ENCODE measurements around the gene CRTAC1. TPM values are rescaled to one million over a fixed set of nuclear protein-coding genes. Genes with fewer than 3 reads are reported as not detected.
A peak's percentile ranks its signal among the peaks of the same experiment; 100 is the strongest.

CRTAC1 gene
- total and polyA plus RNA-seq, 2 experiments from 2014 or later: 0.47 to 1.2 TPM

DNA sequence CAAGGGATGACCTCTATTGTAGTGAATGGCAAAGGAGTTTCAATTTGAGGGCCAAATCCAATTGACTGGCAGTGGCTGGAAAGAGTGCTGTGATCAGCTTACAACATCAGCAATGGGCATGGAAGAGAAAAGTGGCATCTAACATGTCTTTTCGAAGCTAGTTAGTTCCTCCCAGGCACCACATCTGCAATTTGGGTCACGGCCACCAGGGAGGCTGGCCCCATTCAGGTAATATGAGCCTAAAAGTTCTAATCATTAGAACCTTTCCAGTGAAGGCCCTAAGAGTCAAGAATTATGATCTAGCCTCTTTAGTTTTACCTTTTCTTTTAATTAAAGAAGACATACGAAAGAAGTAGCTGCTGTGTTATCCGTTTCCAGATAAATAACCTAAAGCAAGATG, 17.3 kb downstream of the CRTAC1 start:
- peak; percentile 69 for ATAC-seq
- no peaks in the 10 kb centered on the region for H3K27me3 ChIP-seq (ENCODE audit: insufficient read depth)
- H3K27ac ChIP-seq (ENCODE audit: low read depth): no peak overlapping the region
- H3K79me2 ChIP-seq (replicated peaks; ENCODE audit: insufficient read depth): no peaks in the 10 kb centered on the region
- no peak overlapping the region for H3K4me3 Mint-ChIP-seq
- no peaks in the 10 kb centered on the region for H3K9me2 ChIP-seq (ENCODE audit: insufficient read depth)
- DNase-seq (ENCODE audit: low spot score): peak; percentile 47
- no peak overlapping the region for H3K4me3 ChIP-seq
- H3K9me3 Mint-ChIP-seq: no peaks in the 10 kb centered on the region
- H3F3A ChIP-seq (replicated peaks; ENCODE audit: low read depth): no peaks in the 10 kb centered on the region
- no peak overlapping the region for H2AFZ ChIP-seq
- H4K20me1 ChIP-seq (replicated peaks; ENCODE audit: insufficient read depth): no peaks in the 10 kb centered on the region; the same call in 1 of the 2 replicates
- H3K4me1 Mint-ChIP-seq: peaks cover 29% of the 10 kb centered on the region
- H3K27ac Mint-ChIP-seq: no peak overlapping the region
- no peak for TF ChIP-seq STAT1 (IDR thresholded peaks at IDR 0.05; ENCODE audit: unreplicated experiment)
- TF ChIP-seq, protein P1, sequence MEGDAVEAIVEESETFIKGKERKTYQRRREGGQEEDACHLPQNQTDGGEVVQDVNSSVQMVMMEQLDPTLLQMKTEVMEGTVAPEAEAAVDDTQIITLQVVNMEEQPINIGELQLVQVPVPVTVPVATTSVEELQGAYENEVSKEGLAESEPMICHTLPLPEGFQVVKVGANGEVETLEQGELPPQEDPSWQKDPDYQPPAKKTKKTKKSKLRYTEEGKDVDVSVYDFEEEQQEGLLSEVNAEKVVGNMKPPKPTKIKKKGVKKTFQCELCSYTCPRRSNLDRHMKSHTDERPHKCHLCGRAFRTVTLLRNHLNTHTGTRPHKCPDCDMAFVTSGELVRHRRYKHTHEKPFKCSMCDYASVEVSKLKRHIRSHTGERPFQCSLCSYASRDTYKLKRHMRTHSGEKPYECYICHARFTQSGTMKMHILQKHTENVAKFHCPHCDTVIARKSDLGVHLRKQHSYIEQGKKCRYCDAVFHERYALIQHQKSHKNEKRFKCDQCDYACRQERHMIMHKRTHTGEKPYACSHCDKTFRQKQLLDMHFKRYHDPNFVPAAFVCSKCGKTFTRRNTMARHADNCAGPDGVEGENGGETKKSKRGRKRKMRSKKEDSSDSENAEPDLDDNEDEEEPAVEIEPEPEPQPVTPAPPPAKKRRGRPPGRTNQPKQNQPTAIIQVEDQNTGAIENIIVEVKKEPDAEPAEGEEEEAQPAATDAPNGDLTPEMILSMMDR (conservative IDR thresholded peaks at IDR 0.05; ENCODE audit: low read depth in 2 of 2): peak; percentile 16 to 47; a peak in 3 of 4 replicates
- H3K4me2 ChIP-seq: no peak overlapping the region
- H3K27me3 Mint-ChIP-seq (ENCODE audit: insufficient read depth, low read depth, poor library complexity): peaks cover 6% of the 10 kb centered on the region
- no peaks in the 10 kb centered on the region; the same call in 1 of the 2 replicates for H3K4me1 ChIP-seq (ENCODE audit: insufficient read depth)
- H3K36me3 ChIP-seq (ENCODE audit: insufficient read depth): no peaks in the 10 kb centered on the region
- no peaks in the 10 kb centered on the region for H3K36me3 Mint-ChIP-seq (ENCODE audit: low read depth)

DNA sequence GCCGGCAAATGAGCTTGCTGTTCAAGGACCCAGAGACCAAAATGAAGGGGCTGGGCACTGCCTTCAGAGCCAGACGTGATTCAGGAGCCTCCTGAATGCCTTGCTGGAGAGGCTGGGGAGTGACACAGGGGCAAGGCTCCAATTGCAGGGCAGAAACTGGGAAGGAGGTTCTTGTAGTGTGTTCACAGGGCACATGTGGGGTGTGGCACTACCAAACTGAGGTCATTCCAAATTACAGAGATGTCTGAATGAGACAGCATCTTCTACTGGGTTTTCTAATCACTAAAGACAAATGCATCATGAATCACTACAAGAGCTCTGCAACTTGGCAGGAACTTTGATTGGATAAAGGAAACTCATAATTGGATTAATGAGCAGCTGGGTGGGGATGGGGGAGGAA, 17.8 kb downstream of the CRTAC1 start:
- TF ChIP-seq POLR2AphosphoS5 (IDR thresholded peaks at IDR 0.05; ENCODE audit: low read depth) (no peak), EZH2phosphoT487 (IDR thresholded peaks at IDR 0.05; ENCODE audit: unreplicated experiment) (no peak), CREB1 (CRISPR knock-in tag; IDR thresholded peaks at IDR 0.05; ENCODE audit: low read depth) (no peak), ZNF114 (CRISPR knock-in tag; IDR thresholded peaks at IDR 0.05) (no peak), ZNF331 (CRISPR knock-in tag; IDR thresholded peaks at IDR 0.05; ENCODE audit: low read depth) (no peak), EZH2 (IDR thresholded peaks at IDR 0.05; ENCODE audit: low read depth, unreplicated experiment) (no peak), JUNB (IDR thresholded peaks at IDR 0.05; ENCODE audit: unreplicated experiment) (no peak), STAT1 (IDR thresholded peaks at IDR 0.05; ENCODE audit: unreplicated experiment) (no peak)
- TF ChIP-seq, protein P1 (conservative IDR thresholded peaks at IDR 0.05; ENCODE audit: low read depth in 2 of 2): no peak
- TF ChIP-seq, protein P2, sequence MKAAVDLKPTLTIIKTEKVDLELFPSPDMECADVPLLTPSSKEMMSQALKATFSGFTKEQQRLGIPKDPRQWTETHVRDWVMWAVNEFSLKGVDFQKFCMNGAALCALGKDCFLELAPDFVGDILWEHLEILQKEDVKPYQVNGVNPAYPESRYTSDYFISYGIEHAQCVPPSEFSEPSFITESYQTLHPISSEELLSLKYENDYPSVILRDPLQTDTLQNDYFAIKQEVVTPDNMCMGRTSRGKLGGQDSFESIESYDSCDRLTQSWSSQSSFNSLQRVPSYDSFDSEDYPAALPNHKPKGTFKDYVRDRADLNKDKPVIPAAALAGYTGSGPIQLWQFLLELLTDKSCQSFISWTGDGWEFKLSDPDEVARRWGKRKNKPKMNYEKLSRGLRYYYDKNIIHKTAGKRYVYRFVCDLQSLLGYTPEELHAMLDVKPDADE (IDR thresholded peaks at IDR 0.05): no peak
- TF ChIP-seq, protein P3, sequence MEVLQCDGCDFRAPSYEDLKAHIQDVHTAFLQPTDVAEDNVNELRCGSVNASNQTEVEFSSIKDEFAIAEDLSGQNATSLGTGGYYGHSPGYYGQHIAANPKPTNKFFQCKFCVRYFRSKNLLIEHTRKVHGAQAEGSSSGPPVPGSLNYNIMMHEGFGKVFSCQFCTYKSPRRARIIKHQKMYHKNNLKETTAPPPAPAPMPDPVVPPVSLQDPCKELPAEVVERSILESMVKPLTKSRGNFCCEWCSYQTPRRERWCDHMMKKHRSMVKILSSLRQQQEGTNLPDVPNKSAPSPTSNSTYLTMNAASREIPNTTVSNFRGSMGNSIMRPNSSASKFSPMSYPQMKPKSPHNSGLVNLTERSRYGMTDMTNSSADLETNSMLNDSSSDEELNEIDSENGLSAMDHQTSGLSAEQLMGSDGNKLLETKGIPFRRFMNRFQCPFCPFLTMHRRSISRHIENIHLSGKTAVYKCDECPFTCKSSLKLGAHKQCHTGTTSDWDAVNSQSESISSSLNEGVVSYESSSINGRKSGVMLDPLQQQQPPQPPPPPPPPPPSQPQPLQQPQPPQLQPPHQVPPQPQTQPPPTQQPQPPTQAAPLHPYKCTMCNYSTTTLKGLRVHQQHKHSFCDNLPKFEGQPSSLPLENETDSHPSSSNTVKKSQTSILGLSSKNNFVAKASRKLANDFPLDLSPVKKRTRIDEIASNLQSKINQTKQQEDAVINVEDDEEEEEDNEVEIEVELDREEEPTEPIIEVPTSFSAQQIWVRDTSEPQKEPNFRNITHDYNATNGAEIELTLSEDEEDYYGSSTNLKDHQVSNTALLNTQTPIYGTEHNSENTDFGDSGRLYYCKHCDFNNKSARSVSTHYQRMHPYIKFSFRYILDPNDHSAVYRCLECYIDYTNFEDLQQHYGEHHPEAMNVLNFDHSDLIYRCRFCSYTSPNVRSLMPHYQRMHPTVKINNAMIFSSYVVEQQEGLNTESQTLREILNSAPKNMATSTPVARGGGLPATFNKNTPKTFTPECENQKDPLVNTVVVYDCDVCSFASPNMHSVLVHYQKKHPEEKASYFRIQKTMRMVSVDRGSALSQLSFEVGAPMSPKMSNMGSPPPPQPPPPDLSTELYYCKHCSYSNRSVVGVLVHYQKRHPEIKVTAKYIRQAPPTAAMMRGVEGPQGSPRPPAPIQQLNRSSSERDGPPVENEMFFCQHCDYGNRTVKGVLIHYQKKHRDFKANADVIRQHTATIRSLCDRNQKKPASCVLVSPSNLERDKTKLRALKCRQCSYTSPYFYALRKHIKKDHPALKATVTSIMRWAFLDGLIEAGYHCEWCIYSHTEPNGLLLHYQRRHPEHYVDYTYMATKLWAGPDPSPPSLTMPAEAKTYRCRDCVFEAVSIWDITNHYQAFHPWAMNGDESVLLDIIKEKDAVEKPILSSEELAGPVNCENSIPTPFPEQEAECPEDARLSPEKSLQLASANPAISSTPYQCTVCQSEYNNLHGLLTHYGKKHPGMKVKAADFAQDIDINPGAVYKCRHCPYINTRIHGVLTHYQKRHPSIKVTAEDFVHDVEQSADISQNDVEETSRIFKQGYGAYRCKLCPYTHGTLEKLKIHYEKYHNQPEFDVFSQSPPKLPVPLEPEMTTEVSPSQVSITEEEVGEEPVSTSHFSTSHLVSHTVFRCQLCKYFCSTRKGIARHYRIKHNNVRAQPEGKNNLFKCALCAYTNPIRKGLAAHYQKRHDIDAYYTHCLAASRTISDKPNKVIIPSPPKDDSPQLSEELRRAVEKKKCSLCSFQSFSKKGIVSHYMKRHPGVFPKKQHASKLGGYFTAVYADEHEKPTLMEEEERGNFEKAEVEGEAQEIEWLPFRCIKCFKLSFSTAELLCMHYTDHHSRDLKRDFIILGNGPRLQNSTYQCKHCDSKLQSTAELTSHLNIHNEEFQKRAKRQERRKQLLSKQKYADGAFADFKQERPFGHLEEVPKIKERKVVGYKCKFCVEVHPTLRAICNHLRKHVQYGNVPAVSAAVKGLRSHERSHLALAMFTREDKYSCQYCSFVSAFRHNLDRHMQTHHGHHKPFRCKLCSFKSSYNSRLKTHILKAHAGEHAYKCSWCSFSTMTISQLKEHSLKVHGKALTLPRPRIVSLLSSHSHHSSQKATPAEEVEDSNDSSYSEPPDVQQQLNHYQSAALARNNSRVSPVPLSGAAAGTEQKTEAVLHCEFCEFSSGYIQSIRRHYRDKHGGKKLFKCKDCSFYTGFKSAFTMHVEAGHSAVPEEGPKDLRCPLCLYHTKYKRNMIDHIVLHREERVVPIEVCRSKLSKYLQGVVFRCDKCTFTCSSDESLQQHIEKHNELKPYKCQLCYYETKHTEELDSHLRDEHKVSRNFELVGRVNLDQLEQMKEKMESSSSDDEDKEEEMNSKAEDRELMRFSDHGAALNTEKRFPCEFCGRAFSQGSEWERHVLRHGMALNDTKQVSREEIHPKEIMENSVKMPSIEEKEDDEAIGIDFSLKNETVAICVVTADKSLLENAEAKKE (CRISPR knock-in tag; IDR thresholded peaks at IDR 0.05): no peak
- no peaks in the 10 kb centered on the region for H3K79me2 ChIP-seq (replicated peaks; ENCODE audit: insufficient read depth)
- no peak for ATAC-seq

More for the DNA sequence above, 17.8 kb downstream of the CRTAC1 start:
- Histone ChIP-seq H2AFZ (no peak overlapping the region), H3K4me3 (no peak overlapping the region), H3K9me2 (ENCODE audit: insufficient read depth) (no peaks in the 10 kb centered on the region), H3F3A (replicated peaks; ENCODE audit: low read depth) (no peaks in the 10 kb centered on the region), H3K4me1 (ENCODE audit: insufficient read depth) (peaks cover 2% of the 10 kb centered on the region), H4K20me1 (replicated peaks; ENCODE audit: insufficient read depth) (no peaks in the 10 kb centered on the region; the same call in 1 of the 2 replicates), H3K27ac (ENCODE audit: low read depth) (no peak overlapping the region), H3K36me3 (ENCODE audit: insufficient read depth) (no peaks in the 10 kb centered on the region), H3K4me2 (no peak overlapping the region), H3K27me3 (ENCODE audit: insufficient read depth) (peaks cover 3% of the 10 kb centered on the region; the same call in 1 of the 2 replicates)
- H3K9me3 Mint-ChIP-seq: no peaks in the 10 kb centered on the region
- no peak overlapping the region for H3K27ac Mint-ChIP-seq
- H3K4me1 Mint-ChIP-seq: peaks cover 32% of the 10 kb centered on the region
- no peak overlapping the region for H3K4me3 Mint-ChIP-seq
- peaks cover 6% of the 10 kb centered on the region for H3K27me3 Mint-ChIP-seq (ENCODE audit: insufficient read depth, low read depth, poor library complexity)
- no peaks in the 10 kb centered on the region for H3K36me3 Mint-ChIP-seq (ENCODE audit: low read depth)
- DNase-seq (ENCODE audit: low spot score): no peak

All from GM23338 (cell line).